Lower lobe of right lung (tissue), 2 donors: Measurements from ENCODE around the gene GSTA4. TPM values are rescaled to one million over a fixed set of nuclear protein-coding genes. Genes with fewer than 3 reads are reported as not detected.

ENCODE experiments used
- ATAC-seq, 2 donors: fragments of 200-7000 bp; cut with Tn5 transposase; one replicate each; pipeline ENCODE4 v1.9.1; 2020 to 2022; ENCODE audit warnings: mild to moderate bottlenecking in 2 of 2, moderate library complexity in 2 of 2
- DNase-seq: peaks from one replicate; pipeline ENCODE4 v3.0.0-alpha.2; 2020
- H3K27ac ChIP-seq: fragments of 200-600 bp; one replicate; pipeline ENCODE4 v1.8.0; 2022
- H3K27me3 ChIP-seq: fragments of 200-600 bp; one replicate; pipeline ENCODE4 v1.8.0; 2022; ENCODE audit warnings: low read depth
- H3K36me3 ChIP-seq: fragments of 200-600 bp; one replicate; pipeline ENCODE4 v1.8.0; 2022; ENCODE audit warnings: mild to moderate bottlenecking
- H3K4me1 ChIP-seq: fragments of 200-600 bp; one replicate; pipeline ENCODE4 v1.8.0; 2022
- H3K4me3 ChIP-seq: fragments of 200-600 bp; one replicate; pipeline ENCODE4 v1.8.0; 2022; ENCODE audit warnings: mild to moderate bottlenecking
- H3K9me3 ChIP-seq: fragments of 200-600 bp; one replicate; pipeline ENCODE4 v1.8.0; 2022
- CTCF ChIP-seq: fragments of 200-600 bp; IDR thresholded peaks from one replicate; pipeline ENCODE4 v1.8.0; 2022; ENCODE audit warnings: antibody characterized with exemption, mild to moderate bottlenecking
- intact Hi-C: fragments of 100-400 bp; cut with DNase I; formaldehyde crosslinking; loops from one replicate; pipeline ENCODE4 v1.11.0; 2022
- total RNA-seq: library from RNA; stranded (reverse); fragmentation: NEBNext Ultra II Directional; extraction: Animal tissue kit (Norgen Biotek cat#: 25700); gene quantifications from one replicate; pipeline ENCODE4 v1.2.1, GENCODE V29; 2021
- donor health status: DM: no; HTN: yes; CAD: no; lungs with severe emphysema.

Gene GSTA4
- total RNA-seq, 1 donor from 2014 or later = 63.4 TPM

- peaks cover 47% of the 10 kb centered on the region for H3K36me3 ChIP-seq
- no peak for DNase-seq
- H3K4me3 ChIP-seq = no peak overlapping the region
- ATAC-seq = no peak
- no peak overlapping the region for H3K27ac ChIP-seq
- no peak for TF ChIP-seq CTCF
- H3K9me3 ChIP-seq = no peaks in the 10 kb centered on the region
- no peaks in the 10 kb centered on the region for H3K27me3 ChIP-seq
- intact Hi-C loops = no loop called here
- H3K4me1 ChIP-seq = peaks cover 10% of the 10 kb centered on the region
Observed at GRCh38 chr6:53041356-53041755, 46.3 kb upstream of the GSTA4 start.

- DNase-seq (no peak), ATAC-seq (no peak)
- intact Hi-C loops = no loop called here
- peaks cover 5% of the 10 kb centered on the region for H3K4me1 ChIP-seq
- H3K27me3 ChIP-seq = no peaks in the 10 kb centered on the region
- H3K4me3 ChIP-seq = no peak overlapping the region
- H3K27ac ChIP-seq = no peak overlapping the region
- H3K9me3 ChIP-seq = no peaks in the 10 kb centered on the region
- no peak for TF ChIP-seq CTCF
- peaks cover 69% of the 10 kb centered on the region for H3K36me3 ChIP-seq
Observed at GRCh38 chr6:53038596-53038995, 43.5 kb upstream of the GSTA4 start.

GRCh38 chr6:53038141-53038540 lies 43.1 kb upstream of the GSTA4 start:
- peaks cover 74% of the 10 kb centered on the region for H3K36me3 ChIP-seq
- TF ChIP-seq CTCF = no peak
- ATAC-seq (no peak), DNase-seq (no peak)
- no peaks in the 10 kb centered on the region for H3K27me3 ChIP-seq
- H3K27ac ChIP-seq = no peak overlapping the region
- intact Hi-C loops = no loop called here
- H3K4me3 ChIP-seq = no peak overlapping the region
- H3K9me3 ChIP-seq = no peaks in the 10 kb centered on the region
- peaks cover 8% of the 10 kb centered on the region for H3K4me1 ChIP-seq

- H3K4me1 ChIP-seq = peaks cover 6% of the 10 kb centered on the region
- TF ChIP-seq CTCF = no peak
- no peaks in the 10 kb centered on the region for H3K9me3 ChIP-seq
- DNase-seq = no peak
- intact Hi-C loops = no loop called here
- no peaks in the 10 kb centered on the region for H3K27me3 ChIP-seq
- H3K27ac ChIP-seq = no peak overlapping the region
- H3K36me3 ChIP-seq = peaks cover 90% of the 10 kb centered on the region
- ATAC-seq = no peak
- no peak overlapping the region for H3K4me3 ChIP-seq
Observed at GRCh38 chr6:53035549-53036213, 40.6 kb upstream of the GSTA4 start.

- no peak for TF ChIP-seq CTCF
- Histone ChIP-seq H3K27ac (no peak overlapping the region), H3K36me3 (peaks cover 90% of the 10 kb centered on the region), H3K4me3 (no peak overlapping the region), H3K9me3 (no peaks in the 10 kb centered on the region), H3K27me3 (no peaks in the 10 kb centered on the region), H3K4me1 (peaks cover 6% of the 10 kb centered on the region)
- no peak for DNase-seq
- ATAC-seq = no peak
- intact Hi-C loops = no loop called here
Observed at GRCh38 chr6:53033764-53034163, 38.7 kb upstream of the GSTA4 start.
